Measurements from ENCODE around the gene AZU1.

DNA sequence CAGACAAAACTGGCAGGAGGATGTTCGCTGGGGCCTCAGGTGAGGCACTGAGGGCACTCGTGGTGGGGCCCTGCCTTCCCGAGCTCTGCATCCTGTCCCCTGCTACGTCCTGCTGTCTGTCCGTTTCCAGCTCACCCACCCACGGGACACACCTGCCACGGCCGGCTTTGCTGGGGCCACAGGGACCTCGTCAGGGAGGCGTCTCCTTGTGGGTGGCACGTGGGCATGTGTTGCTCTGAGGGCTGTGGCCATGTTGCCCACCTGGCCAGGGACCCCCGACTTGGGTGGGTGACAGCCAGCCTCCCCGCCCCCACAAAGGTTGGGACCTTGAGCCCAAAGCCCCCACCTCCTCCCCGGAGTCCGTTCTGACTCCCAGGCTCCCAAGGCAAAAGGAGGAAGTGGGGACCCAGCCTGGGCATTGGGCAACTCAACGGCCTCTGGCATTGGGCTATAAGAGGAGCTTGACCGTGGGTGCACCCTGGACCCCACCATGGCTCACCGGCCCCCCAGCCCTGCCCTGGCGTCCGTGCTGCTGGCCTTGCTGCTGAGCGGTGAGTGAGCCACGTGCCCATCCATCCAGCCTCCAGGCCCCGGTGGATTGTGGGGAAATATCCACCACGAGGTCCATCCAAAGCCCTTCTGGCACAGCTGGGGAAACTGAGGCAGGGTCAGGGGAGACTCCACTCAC, 13.0 kb downstream of the AZU1 start, which contains the start of gene PRTN3:
- TF ChIP-seq, protein P1, sequence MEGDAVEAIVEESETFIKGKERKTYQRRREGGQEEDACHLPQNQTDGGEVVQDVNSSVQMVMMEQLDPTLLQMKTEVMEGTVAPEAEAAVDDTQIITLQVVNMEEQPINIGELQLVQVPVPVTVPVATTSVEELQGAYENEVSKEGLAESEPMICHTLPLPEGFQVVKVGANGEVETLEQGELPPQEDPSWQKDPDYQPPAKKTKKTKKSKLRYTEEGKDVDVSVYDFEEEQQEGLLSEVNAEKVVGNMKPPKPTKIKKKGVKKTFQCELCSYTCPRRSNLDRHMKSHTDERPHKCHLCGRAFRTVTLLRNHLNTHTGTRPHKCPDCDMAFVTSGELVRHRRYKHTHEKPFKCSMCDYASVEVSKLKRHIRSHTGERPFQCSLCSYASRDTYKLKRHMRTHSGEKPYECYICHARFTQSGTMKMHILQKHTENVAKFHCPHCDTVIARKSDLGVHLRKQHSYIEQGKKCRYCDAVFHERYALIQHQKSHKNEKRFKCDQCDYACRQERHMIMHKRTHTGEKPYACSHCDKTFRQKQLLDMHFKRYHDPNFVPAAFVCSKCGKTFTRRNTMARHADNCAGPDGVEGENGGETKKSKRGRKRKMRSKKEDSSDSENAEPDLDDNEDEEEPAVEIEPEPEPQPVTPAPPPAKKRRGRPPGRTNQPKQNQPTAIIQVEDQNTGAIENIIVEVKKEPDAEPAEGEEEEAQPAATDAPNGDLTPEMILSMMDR (IDR thresholded peaks at IDR 0.05 in 4 of 5, conservative IDR thresholded peaks at IDR 0.05 in 1 of 5), result no peak
- no peak for TF ChIP-seq POLR2A (IDR thresholded peaks at IDR 0.05)

Data from gastrocnemius medialis (tissue), 4 donors.